ENCODE results near the gene CEP290.

Gene CEP290

DNA sequence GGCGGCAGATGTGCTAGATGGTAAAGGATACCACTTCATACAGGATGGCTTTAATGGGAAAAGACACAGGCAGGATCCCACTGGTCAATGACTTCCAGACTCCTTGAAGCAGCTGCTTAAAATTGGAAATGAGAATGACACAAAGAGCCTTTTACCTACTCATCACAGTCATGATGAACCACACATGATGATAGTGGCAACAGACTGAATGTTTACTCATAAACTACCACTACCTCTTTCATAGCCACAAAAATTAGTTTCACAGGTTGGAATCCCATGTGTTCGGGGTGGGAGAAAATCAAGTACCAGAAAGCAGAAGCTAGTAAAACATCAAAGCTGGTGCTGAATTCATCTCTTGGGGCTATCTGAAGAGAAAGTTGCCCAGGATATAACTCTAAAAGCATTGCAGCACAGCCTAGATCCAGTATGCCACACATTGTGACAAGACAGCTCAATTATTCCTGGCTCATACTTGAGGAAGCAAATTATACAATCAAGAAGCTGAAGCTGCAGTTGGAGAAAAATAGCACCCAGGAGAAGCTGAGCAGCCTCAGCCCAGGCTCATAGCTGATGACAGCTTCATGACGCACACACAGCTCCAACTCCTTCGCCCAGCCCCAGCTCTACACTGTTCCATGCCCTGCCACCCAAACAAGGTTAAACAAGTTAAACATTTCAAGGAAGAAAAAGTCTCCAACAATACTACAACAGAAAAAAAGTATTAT, 83.7 kb downstream of the CEP290 start:
- no peaks in the 10 kb centered on the region for H3K27me3 ChIP-seq (ENCODE audit: insufficient read depth, poor library complexity, severe bottlenecking)
- no peak overlapping the region for H3K4me3 ChIP-seq (replicated peaks; ENCODE audit: insufficient read depth, low read length)
- no peak for DNase-seq (ENCODE audit: low read depth in 1 of 2, low spot score in 1 of 2)
- TF ChIP-seq, protein P1, sequence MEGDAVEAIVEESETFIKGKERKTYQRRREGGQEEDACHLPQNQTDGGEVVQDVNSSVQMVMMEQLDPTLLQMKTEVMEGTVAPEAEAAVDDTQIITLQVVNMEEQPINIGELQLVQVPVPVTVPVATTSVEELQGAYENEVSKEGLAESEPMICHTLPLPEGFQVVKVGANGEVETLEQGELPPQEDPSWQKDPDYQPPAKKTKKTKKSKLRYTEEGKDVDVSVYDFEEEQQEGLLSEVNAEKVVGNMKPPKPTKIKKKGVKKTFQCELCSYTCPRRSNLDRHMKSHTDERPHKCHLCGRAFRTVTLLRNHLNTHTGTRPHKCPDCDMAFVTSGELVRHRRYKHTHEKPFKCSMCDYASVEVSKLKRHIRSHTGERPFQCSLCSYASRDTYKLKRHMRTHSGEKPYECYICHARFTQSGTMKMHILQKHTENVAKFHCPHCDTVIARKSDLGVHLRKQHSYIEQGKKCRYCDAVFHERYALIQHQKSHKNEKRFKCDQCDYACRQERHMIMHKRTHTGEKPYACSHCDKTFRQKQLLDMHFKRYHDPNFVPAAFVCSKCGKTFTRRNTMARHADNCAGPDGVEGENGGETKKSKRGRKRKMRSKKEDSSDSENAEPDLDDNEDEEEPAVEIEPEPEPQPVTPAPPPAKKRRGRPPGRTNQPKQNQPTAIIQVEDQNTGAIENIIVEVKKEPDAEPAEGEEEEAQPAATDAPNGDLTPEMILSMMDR (IDR thresholded peaks at IDR 0.05; ENCODE audit: insufficient read depth, low read length) = no peak
- TF ChIP-seq SPI1 (IDR thresholded peaks at IDR 0.05; ENCODE audit: borderline replicate concordance, low read depth) (no peak), GABPA (IDR thresholded peaks at IDR 0.05; ENCODE audit: low read depth) (no peak), POLR2AphosphoS5 (IDR thresholded peaks at IDR 0.05; ENCODE audit: low read depth) (no peak)
- TF ChIP-seq, protein P2, sequence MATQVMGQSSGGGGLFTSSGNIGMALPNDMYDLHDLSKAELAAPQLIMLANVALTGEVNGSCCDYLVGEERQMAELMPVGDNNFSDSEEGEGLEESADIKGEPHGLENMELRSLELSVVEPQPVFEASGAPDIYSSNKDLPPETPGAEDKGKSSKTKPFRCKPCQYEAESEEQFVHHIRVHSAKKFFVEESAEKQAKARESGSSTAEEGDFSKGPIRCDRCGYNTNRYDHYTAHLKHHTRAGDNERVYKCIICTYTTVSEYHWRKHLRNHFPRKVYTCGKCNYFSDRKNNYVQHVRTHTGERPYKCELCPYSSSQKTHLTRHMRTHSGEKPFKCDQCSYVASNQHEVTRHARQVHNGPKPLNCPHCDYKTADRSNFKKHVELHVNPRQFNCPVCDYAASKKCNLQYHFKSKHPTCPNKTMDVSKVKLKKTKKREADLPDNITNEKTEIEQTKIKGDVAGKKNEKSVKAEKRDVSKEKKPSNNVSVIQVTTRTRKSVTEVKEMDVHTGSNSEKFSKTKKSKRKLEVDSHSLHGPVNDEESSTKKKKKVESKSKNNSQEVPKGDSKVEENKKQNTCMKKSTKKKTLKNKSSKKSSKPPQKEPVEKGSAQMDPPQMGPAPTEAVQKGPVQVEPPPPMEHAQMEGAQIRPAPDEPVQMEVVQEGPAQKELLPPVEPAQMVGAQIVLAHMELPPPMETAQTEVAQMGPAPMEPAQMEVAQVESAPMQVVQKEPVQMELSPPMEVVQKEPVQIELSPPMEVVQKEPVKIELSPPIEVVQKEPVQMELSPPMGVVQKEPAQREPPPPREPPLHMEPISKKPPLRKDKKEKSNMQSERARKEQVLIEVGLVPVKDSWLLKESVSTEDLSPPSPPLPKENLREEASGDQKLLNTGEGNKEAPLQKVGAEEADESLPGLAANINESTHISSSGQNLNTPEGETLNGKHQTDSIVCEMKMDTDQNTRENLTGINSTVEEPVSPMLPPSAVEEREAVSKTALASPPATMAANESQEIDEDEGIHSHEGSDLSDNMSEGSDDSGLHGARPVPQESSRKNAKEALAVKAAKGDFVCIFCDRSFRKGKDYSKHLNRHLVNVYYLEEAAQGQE (IDR thresholded peaks at IDR 0.05; ENCODE audit: insufficient replicate concordance, low read depth) = no peak
- no peak overlapping the region for H3K27ac ChIP-seq (replicated peaks)

GRCh38 chr12:88056571-88056970, 85.3 kb downstream of the CEP290 start:
- no peak overlapping the region for H3K4me3 ChIP-seq (replicated peaks; ENCODE audit: insufficient read depth, low read length)
- H3K27me3 ChIP-seq (ENCODE audit: insufficient read depth, poor library complexity, severe bottlenecking) = no peaks in the 10 kb centered on the region
- no peak overlapping the region for H3K27ac ChIP-seq (replicated peaks)
- no peak for DNase-seq (ENCODE audit: low read depth in 1 of 2, low spot score in 1 of 2)
- TF ChIP-seq GABPA (IDR thresholded peaks at IDR 0.05; ENCODE audit: low read depth) (no peak), SPI1 (IDR thresholded peaks at IDR 0.05; ENCODE audit: borderline replicate concordance, low read depth) (no peak), POLR2AphosphoS5 (IDR thresholded peaks at IDR 0.05; ENCODE audit: low read depth) (no peak)
- TF ChIP-seq, protein P1 (IDR thresholded peaks at IDR 0.05; ENCODE audit: insufficient read depth, low read length) = no peak
- TF ChIP-seq, protein P2 (IDR thresholded peaks at IDR 0.05; ENCODE audit: insufficient replicate concordance, low read depth) = no peak

GRCh38 chr12:88052686-88053085, 89.2 kb downstream of the CEP290 start:
- DNase-seq (ENCODE audit: low read depth in 1 of 2, low spot score in 1 of 2) = peak in 1 of 2 experiments; percentile 36
- Histone ChIP-seq H3K27me3 (ENCODE audit: insufficient read depth, poor library complexity, severe bottlenecking) (no peaks in the 10 kb centered on the region), H3K4me3 (replicated peaks; ENCODE audit: insufficient read depth, low read length) (no peak overlapping the region), H3K27ac (replicated peaks) (no peak overlapping the region)
- TF ChIP-seq, protein P1 (IDR thresholded peaks at IDR 0.05; ENCODE audit: insufficient read depth, low read length) = peak; percentile 21
- TF ChIP-seq, protein P2 (IDR thresholded peaks at IDR 0.05; ENCODE audit: insufficient replicate concordance, low read depth) = no peak

All from HL-60 (cell line).